Measurements from ENCODE around the gene PTX3.

PTX3 gene

DNA sequence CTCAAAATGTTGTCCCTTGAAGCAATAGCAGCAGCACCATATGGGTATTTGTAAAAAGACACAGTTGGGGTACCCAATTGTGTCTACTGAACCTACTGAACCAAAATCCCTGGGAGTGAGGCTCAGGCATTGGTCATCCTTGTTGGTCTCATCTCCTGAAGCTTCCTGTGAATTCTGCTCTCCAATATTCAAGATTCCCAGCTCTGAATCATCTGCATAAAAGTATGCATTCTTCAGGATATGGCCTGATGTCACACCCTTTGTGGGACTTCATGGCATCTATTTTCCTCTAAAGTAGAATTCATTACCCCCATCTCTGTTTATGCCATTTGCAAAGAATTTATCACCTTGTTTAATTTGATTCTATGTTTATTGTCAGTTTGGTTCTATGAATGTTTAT, 13.3 kb upstream of the PTX3 start:
- no peak for DNase-seq
- no peaks in the 10 kb centered on the region for H3K9me3 ChIP-seq
- H3K4me3 ChIP-seq: no peak overlapping the region
- intact Hi-C loops (cut with DNase I; ENCODE audit: low total_unique reads): no loop called here
- H3K4me1 ChIP-seq: no peaks in the 10 kb centered on the region
- TF ChIP-seq CTCF (IDR thresholded peaks at IDR 0.05): no peak
- no peaks in the 10 kb centered on the region for H3K27me3 ChIP-seq
- H3K36me3 ChIP-seq: no peaks in the 10 kb centered on the region
- H3K27ac ChIP-seq: no peak overlapping the region

GRCh38 chr3:157427901-157428300, 8.7 kb upstream of the PTX3 start:
- DNase-seq: no peak
- no peaks in the 10 kb centered on the region for H3K27me3 ChIP-seq
- no peaks in the 10 kb centered on the region for H3K4me1 ChIP-seq
- no peaks in the 10 kb centered on the region for H3K9me3 ChIP-seq
- H3K36me3 ChIP-seq: no peaks in the 10 kb centered on the region
- intact Hi-C loops (cut with DNase I; ENCODE audit: low total_unique reads): no loop called here
- no peak overlapping the region for H3K27ac ChIP-seq
- no peak overlapping the region for H3K4me3 ChIP-seq
- no peak for TF ChIP-seq CTCF (IDR thresholded peaks at IDR 0.05)

- H3K27me3 ChIP-seq: no peaks in the 10 kb centered on the region
- DNase-seq: no peak
- TF ChIP-seq CTCF (IDR thresholded peaks at IDR 0.05): no peak
- intact Hi-C loops (cut with DNase I; ENCODE audit: low total_unique reads): no loop called here
- H3K27ac ChIP-seq: no peak overlapping the region
- no peak overlapping the region for H3K4me3 ChIP-seq
- no peaks in the 10 kb centered on the region for H3K9me3 ChIP-seq
- H3K4me1 ChIP-seq: no peaks in the 10 kb centered on the region
- no peaks in the 10 kb centered on the region for H3K36me3 ChIP-seq
These were observed 7.8 kb upstream of the PTX3 start for GRCh38 chr3:157428853-157429252.

DNA sequence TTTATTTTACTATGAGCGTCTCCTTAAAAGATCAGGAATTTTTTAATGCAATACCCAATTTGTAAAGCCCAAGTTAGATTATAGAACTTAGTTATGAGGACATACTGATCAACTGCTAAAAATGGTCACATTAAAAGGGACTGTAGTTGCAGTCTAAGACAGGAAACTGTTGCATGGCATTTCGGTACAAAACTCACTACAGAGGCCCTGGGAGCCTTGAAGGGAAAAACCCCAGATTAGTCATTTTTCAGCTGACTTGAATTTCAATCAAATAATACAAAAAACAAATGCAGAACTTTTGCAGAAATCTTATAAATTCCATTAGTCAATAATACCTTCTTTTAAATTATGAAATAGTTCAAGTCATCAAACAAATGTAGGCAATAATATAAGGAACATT, 6.9 kb upstream of the PTX3 start:
- no peak overlapping the region for H3K4me3 ChIP-seq
- DNase-seq: no peak
- no peaks in the 10 kb centered on the region for H3K27me3 ChIP-seq
- H3K27ac ChIP-seq: no peak overlapping the region
- no peak for TF ChIP-seq CTCF (IDR thresholded peaks at IDR 0.05)
- no peaks in the 10 kb centered on the region for H3K4me1 ChIP-seq
- intact Hi-C loops (cut with DNase I; ENCODE audit: low total_unique reads): no loop called here
- H3K36me3 ChIP-seq: no peaks in the 10 kb centered on the region
- H3K9me3 ChIP-seq: no peaks in the 10 kb centered on the region

- no peak for DNase-seq
- H3K36me3 ChIP-seq: no peaks in the 10 kb centered on the region
- no peak for TF ChIP-seq CTCF (IDR thresholded peaks at IDR 0.05)
- H3K27me3 ChIP-seq: no peaks in the 10 kb centered on the region
- no peak overlapping the region for H3K27ac ChIP-seq
- no peaks in the 10 kb centered on the region for H3K9me3 ChIP-seq
- peaks cover 0 to 23% (median 15%) of the 10 kb centered on the region in 4 donors for H3K4me1 ChIP-seq
- peak overlapping the region; percentile 54 to 66 for H3K4me3 ChIP-seq
- intact Hi-C loops (cut with DNase I; ENCODE audit: low total_unique reads): no loop called here
These were observed 1.6 kb downstream of the PTX3 start for GRCh38 chr3:157438194-157438730.

- no peak for TF ChIP-seq CTCF (IDR thresholded peaks at IDR 0.05)
- H3K36me3 ChIP-seq: no peaks in the 10 kb centered on the region
- peaks cover 0 to 23% (median 15%) of the 10 kb centered on the region in 4 donors for H3K4me1 ChIP-seq
- intact Hi-C loops (cut with DNase I; ENCODE audit: low total_unique reads): no loop called here
- H3K9me3 ChIP-seq: no peaks in the 10 kb centered on the region
- H3K27me3 ChIP-seq: no peaks in the 10 kb centered on the region
- no peak overlapping the region for H3K27ac ChIP-seq
- H3K4me3 ChIP-seq: no peak overlapping the region
- DNase-seq: no peak
These were observed 4.5 kb downstream of the PTX3 start for GRCh38 chr3:157441102-157441624.

All from tibial artery (tissue), 4 donors.